ENCODE data around the gene SDSL.

SDSL gene

GRCh38 chr12:113390064-113391043 lies 31.8 kb upstream of the SDSL start:
- no peak overlapping the region for H3K4me3 ChIP-seq (ENCODE audit: low read length)
- no peak for TF ChIP-seq CTCF (IDR thresholded peaks at IDR 0.05; ENCODE audit: low read depth, low read length, poor library complexity, severe bottlenecking)
- no peak for TF ChIP-seq EZH2phosphoT487 (IDR thresholded peaks at IDR 0.05; ENCODE audit: borderline replicate concordance, low read length)
- H3K36me3 ChIP-seq (ENCODE audit: control insufficient read depth, low read length) = no peaks in the 10 kb centered on the region

DNA sequence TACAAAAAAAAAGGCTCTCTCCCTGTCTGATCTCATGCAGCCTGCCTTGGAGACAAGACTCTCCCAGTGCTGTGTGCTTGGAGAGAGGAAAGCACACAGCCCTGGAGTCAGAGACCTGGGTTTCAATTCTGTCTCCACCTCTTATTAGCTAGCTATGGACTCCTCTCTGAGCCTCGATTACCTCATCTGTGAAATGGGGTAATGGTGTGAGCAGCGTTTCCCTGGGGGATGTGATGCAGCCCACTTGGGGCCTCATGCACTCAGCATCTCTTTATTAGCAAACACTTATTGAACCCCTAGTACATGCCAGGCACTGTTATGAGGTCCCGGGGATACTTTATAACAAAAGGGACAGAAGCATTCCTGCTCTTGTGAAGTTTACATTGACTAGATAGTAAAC lies 31.0 kb upstream of the SDSL start:
- no peaks in the 10 kb centered on the region for H3F3A ChIP-seq (ENCODE audit: control insufficient read depth, insufficient read depth)

More at GRCh38 chr12:113390064-113391043, 31.8 kb upstream of the SDSL start:
- no peaks in the 10 kb centered on the region for H3K27me3 ChIP-seq (ENCODE audit: control insufficient read depth, low read length)
- no peak overlapping the region for H3K27ac ChIP-seq (ENCODE audit: low read depth, low read length)
- no peaks in the 10 kb centered on the region for H3F3A ChIP-seq (ENCODE audit: control insufficient read depth, insufficient read depth)
- no peaks in the 10 kb centered on the region for H4K20me1 ChIP-seq (ENCODE audit: control insufficient read depth, insufficient read depth, low read depth, low read length)
- no peaks in the 10 kb centered on the region for H3K9me2 ChIP-seq (replicated peaks; ENCODE audit: control insufficient read depth, low read length)
- H3K4me2 ChIP-seq (ENCODE audit: low read length) = no peak overlapping the region
- H3K9me3 ChIP-seq (ENCODE audit: control insufficient read depth, insufficient read depth, low read length) = no peaks in the 10 kb centered on the region
- peaks cover 6% of the 10 kb centered on the region; the same call in 1 of the 2 replicates for H3K4me1 ChIP-seq (ENCODE audit: control insufficient read depth, low read length)
- H3K79me2 ChIP-seq (ENCODE audit: control insufficient read depth, low read length) = no peaks in the 10 kb centered on the region

DNA sequence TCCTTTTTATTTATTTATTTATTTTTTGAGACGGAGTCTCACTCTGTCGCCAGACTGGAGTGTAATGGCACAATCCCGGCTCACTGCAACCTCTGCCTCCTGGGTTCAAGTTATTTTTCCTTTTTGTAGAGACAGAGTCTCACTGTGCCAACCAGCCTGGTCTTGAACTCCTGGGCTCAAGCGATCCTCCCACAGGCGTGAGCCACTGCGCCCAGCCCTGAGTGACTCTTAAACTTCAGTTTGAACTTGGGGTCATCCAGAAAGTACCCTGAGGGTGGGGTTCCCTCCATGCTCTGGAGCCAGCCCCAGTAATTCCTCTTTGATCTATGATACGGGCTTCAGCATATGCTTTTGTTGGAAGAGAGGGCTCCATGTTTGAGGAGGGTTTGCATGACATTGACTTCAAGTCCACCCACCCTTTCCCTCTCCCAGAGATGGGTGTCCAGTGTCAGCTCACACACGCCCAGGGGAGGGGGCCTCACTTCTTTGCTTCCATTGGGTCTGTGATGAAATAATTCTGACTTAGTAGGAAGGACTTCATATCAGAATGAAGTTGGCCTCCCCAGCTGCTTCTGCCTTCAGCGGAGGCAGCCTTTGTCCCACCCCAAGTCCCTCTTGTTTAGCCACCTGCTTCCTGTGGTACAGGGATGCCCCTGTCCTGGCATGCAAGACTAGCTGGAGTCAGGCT lies 30.4 kb upstream of the SDSL start:
- H3K4me1 ChIP-seq (ENCODE audit: control insufficient read depth, low read length) = peaks cover 6% of the 10 kb centered on the region; the same call in 1 of the 2 replicates
- TF ChIP-seq CTCF (IDR thresholded peaks at IDR 0.05; ENCODE audit: low read depth, low read length, poor library complexity, severe bottlenecking) (no peak), EZH2phosphoT487 (IDR thresholded peaks at IDR 0.05; ENCODE audit: borderline replicate concordance, low read length) (no peak)
- H3K79me2 ChIP-seq (ENCODE audit: control insufficient read depth, low read length) = no peaks in the 10 kb centered on the region
- no peaks in the 10 kb centered on the region for H3F3A ChIP-seq (ENCODE audit: control insufficient read depth, insufficient read depth)
- H3K27ac ChIP-seq (ENCODE audit: low read depth, low read length) = no peak overlapping the region
- H3K27me3 ChIP-seq (ENCODE audit: control insufficient read depth, low read length) = no peaks in the 10 kb centered on the region
- no peaks in the 10 kb centered on the region for H3K9me3 ChIP-seq (ENCODE audit: control insufficient read depth, insufficient read depth, low read length)
- H4K20me1 ChIP-seq (ENCODE audit: control insufficient read depth, insufficient read depth, low read depth, low read length) = no peaks in the 10 kb centered on the region
- H3K4me2 ChIP-seq (ENCODE audit: low read length) = no peak overlapping the region
- no peaks in the 10 kb centered on the region for H3K36me3 ChIP-seq (ENCODE audit: control insufficient read depth, low read length)
- H3K9me2 ChIP-seq (replicated peaks; ENCODE audit: control insufficient read depth, low read length) = no peaks in the 10 kb centered on the region
- H3K4me3 ChIP-seq (ENCODE audit: low read length) = no peak overlapping the region

More for the DNA sequence above, 31.0 kb upstream of the SDSL start:
- Histone ChIP-seq H3K4me3 (ENCODE audit: low read length) (no peak overlapping the region), H3K27me3 (ENCODE audit: control insufficient read depth, low read length) (no peaks in the 10 kb centered on the region), H3K4me2 (ENCODE audit: low read length) (no peak overlapping the region), H3K4me1 (ENCODE audit: control insufficient read depth, low read length) (peaks cover 6% of the 10 kb centered on the region; the same call in 1 of the 2 replicates), H3K27ac (ENCODE audit: low read depth, low read length) (no peak overlapping the region), H3K9me2 (replicated peaks; ENCODE audit: control insufficient read depth, low read length) (no peaks in the 10 kb centered on the region), H3K36me3 (ENCODE audit: control insufficient read depth, low read length) (no peaks in the 10 kb centered on the region), H3K79me2 (ENCODE audit: control insufficient read depth, low read length) (no peaks in the 10 kb centered on the region), H4K20me1 (ENCODE audit: control insufficient read depth, insufficient read depth, low read depth, low read length) (no peaks in the 10 kb centered on the region), H3K9me3 (ENCODE audit: control insufficient read depth, insufficient read depth, low read length) (no peaks in the 10 kb centered on the region)
- TF ChIP-seq CTCF (IDR thresholded peaks at IDR 0.05; ENCODE audit: low read depth, low read length, poor library complexity, severe bottlenecking) (no peak), EZH2phosphoT487 (IDR thresholded peaks at IDR 0.05; ENCODE audit: borderline replicate concordance, low read length) (no peak)
